SHP77 (cell line): Measurements from ENCODE around the gene NDUFAF4.

Experiments
- DNase-seq, 2 experiments: peaks; one replicate each; lab custom pipeline; 2025; lab: John Stamatoyannopoulos, UW

Gene NDUFAF4

GRCh38 chr6:96899019-96899418 is 1.3 kb upstream of the NDUFAF4 start:
- peak in 1 of 2 experiments; percentile 17 for DNase-seq

DNA sequence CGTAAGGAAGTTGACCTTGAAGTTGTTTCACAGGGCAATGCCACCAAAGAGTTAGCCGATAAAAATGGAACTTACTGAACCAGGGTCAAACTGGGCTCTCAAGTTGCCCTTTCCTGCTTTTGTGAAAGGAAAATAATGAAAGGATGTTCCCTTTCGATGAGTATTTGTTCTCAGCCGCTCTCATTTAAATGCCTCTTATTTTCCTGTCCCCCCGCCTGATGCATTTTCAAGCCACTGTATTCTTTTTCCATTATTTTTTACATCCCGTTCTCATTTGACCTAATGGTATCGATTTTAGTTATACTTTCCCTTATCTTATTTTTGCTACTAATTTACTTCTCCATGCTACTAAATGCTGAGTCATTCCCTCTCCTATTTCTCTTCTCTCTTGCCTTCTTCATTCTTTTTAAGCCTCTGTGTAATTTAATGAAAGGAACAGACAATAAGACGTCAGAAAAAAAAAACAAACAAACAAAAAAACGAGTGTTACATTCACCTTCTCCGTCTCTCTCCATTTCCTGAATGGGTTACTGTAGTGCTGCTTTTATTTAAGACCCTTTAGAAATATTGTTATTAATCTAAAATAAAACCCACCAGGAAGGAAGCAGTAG is 655 bp upstream of the NDUFAF4 start:
- peak in 1 of 2 experiments; percentile 12 for DNase-seq

GRCh38 chr6:96889146-96889545 is 8.5 kb downstream of the NDUFAF4 start:
- no peak for DNase-seq

DNA sequence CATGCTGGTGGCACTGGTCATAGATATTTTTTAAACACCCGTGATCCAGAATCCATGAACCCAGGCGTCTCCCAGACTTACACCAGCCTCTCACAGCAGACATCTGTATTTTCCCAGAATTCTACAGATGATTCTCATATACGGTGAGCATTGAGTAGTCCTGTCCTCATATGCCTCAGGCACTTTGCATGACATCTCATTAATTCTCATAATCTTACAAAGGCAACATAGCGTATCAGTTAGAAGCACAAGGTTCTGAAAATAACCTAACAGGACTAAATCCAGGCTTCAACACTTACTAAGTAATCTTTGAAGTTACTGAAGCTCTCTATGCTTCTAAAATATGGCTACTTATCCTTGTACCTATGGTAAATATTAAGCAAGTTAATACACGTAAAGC is 8.9 kb downstream of the NDUFAF4 start:
- no peak for DNase-seq

DNA sequence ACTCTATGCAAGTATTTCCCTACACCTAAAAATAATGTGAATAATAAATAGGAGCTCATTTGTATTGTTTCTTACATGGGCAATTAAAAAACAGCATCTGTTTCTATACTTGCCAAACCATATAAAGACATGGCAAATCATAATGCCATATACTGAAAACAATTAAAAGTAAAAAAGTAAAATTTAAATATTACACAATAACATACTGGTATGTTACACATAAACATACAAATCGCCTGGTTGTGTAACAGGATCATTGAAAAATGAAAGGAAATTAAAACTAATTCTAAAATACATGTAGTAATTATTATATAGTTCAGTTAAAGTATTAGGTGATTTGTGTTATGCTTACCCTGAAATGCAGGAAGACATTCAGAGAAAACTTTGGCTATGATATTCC is 11.2 kb downstream of the NDUFAF4 start:
- DNase-seq = no peak

- peak; percentile 45 to 52 for DNase-seq
These were observed 12.5 kb downstream of the NDUFAF4 start for GRCh38 chr6:96885187-96885631.

- no peak for DNase-seq
These were observed 19.5 kb downstream of the NDUFAF4 start for GRCh38 chr6:96878143-96878542.

- no peak for DNase-seq
These were observed 20.7 kb downstream of the NDUFAF4 start for GRCh38 chr6:96876886-96877545.

- no peak for DNase-seq
These were observed 24.7 kb downstream of the NDUFAF4 start for GRCh38 chr6:96872976-96873375.

DNA sequence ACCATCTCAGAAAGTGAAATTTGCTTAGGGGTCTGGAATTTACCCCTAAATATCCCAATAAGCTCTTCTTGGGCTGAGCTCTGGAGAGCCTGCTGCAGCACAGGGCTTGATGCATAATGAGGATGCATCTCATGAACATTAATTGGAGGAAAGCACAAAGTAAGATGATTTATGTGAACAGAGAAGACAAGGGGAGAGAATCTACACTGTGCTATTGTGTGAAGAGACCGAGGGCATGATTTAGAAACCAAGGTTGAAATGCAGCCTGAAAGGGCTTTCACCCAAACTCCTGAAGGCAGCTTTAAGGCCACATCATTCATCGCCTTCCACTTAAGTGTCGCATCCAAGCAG is 32.7 kb downstream of the NDUFAF4 start:
- no peak for DNase-seq

- DNase-seq = no peak
These were observed 33.3 kb downstream of the NDUFAF4 start for GRCh38 chr6:96864216-96865054.

- no peak for DNase-seq
These were observed 35.1 kb downstream of the NDUFAF4 start for GRCh38 chr6:96862560-96862959.

DNA sequence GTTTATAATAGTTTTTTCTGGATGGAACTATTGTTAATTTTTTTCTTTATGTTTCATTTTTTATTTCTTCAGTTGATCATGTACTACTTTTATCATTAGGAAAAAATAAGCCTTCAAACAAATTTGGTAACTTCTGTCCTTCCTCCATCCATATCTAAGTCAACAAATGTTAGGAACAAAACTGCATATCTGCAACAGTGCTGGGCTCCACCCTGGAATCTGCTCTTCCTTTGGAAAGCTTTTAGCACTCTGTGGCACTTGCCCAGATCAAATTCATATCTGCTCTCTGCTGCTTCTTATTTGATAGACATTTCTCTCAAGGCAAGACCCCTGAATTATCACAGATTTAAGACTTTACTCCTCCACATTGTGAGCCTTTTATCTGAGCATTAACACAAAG is 36.1 kb downstream of the NDUFAF4 start:
- DNase-seq = no peak

DNA sequence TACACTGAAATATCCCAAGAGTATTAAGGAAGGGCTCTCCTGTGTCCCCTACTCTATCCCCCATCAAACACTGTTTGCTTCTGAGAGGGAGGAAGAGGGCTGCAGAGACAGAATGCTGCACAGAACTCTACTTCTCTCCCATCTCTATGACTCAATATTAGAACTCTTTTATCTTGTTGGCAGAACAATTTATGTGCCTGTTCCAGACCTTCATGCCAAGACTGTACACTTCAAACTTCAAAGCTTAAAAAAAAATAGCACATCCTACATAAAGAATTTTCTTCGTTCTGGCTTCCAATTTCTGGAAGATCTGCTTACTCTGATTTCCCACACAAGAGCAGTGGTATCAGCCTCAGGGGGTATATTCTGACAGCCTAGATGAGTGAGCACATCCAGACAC is 40.8 kb downstream of the NDUFAF4 start:
- DNase-seq = no peak

- DNase-seq = no peak
These were observed 44.6 kb downstream of the NDUFAF4 start for GRCh38 chr6:96853083-96853482.

GRCh38 chr6:96852605-96853004 is 45.1 kb downstream of the NDUFAF4 start:
- no peak for DNase-seq

DNA sequence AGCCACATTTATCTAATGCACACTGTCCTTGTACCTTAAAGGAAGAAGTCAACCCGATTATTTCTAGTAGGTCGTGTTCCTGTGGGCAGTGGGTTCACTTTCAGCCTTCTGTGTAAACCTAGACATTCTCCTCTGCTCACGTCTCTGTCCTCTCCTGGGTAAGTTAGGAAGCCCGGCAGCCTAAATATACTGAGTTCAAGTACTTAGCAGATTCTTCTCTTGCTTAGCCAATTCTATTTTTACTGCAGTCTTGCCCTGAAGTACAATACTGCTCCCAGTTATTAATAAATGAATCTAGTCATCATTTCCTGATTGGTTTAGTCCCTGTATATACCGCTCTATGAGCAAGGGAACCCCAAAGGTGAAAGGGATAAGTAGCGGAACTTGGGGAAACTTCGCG is 45.8 kb downstream of the NDUFAF4 start:
- no peak for DNase-seq

GRCh38 chr6:96849615-96850014 is 48.1 kb downstream of the NDUFAF4 start:
- DNase-seq = no peak

- no peak for DNase-seq
These were observed 53.2 kb downstream of the NDUFAF4 start for GRCh38 chr6:96844530-96844929.

- DNase-seq = no peak
These were observed 56.3 kb downstream of the NDUFAF4 start for GRCh38 chr6:96841345-96841744.
